ENCODE data around the gene GTF2I. TPM values are rescaled to one million over a fixed set of nuclear protein-coding genes. Genes with fewer than 3 reads are reported as not detected.
A peak's percentile ranks its signal among the peaks of the same experiment; 100 is the strongest.
"Not testable (repeated sequence)": the region's sequence is repeated elsewhere in the genome, so short reads cannot be mapped to it uniquely, and the experiment has no call there.

GTF2I gene
- total RNA-seq, 1 donor from 2014 or later, result 168 TPM

GRCh38 chr7:74633451-74633921 lies 24.0 kb upstream of the GTF2I start:
- Histone ChIP-seq H3K27ac (ENCODE audit: low read depth, low read length) (no peak overlapping the region), H3K4me2 (ENCODE audit: low read length) (no peak overlapping the region), H2AFZ (ENCODE audit: low read depth, low read length) (no peak overlapping the region), H3K4me1 (ENCODE audit: insufficient read depth, low read length) (peaks cover 9% of the 10 kb centered on the region), H3K79me2 (ENCODE audit: insufficient read depth, low read length) (no peaks in the 10 kb centered on the region), H3K9ac (ENCODE audit: low read length) (no peak overlapping the region), H3K4me3 (ENCODE audit: insufficient read depth, low read depth, low read length) (no peak overlapping the region), H3K9me3 (ENCODE audit: insufficient read depth, low read depth, low read length) (no peaks in the 10 kb centered on the region), H3K36me3 (ENCODE audit: insufficient read depth, low read length) (no peaks in the 10 kb centered on the region), H4K20me1 (ENCODE audit: insufficient read depth, low read length) (no peaks in the 10 kb centered on the region), H3K27me3 (ENCODE audit: insufficient read depth, low read length) (no peaks in the 10 kb centered on the region)
- Mint-ChIP-seq H3K4me1 (ENCODE audit: low read depth, unreplicated experiment) (peaks cover 11% of the 10 kb centered on the region), H3K27me3 (ENCODE audit: low read depth, unreplicated experiment) (peaks cover 2% of the 10 kb centered on the region), H3K36me3 (ENCODE audit: low read depth, unreplicated experiment) (no peaks in the 10 kb centered on the region), H3K4me3 (ENCODE audit: unreplicated experiment) (no peak overlapping the region), H3K27ac (ENCODE audit: unreplicated experiment) (no peak overlapping the region), H3K9me3 (ENCODE audit: unreplicated experiment) (no peaks in the 10 kb centered on the region)
- no peak for DNase-seq (ENCODE audit: low read depth)
- TF ChIP-seq CTCF (IDR thresholded peaks at IDR 0.05; ENCODE audit: insufficient read depth, low read depth, low read length) (no peak), EZH2 (IDR thresholded peaks at IDR 0.05; ENCODE audit: insufficient read depth, low read length) (no peak)
- no peak for FAIRE-seq

GRCh38 chr7:74637745-74638144 lies 19.8 kb upstream of the GTF2I start:
- Histone ChIP-seq H3K4me1 (ENCODE audit: insufficient read depth, low read length) (peaks cover 9% of the 10 kb centered on the region), H3K4me3 (ENCODE audit: insufficient read depth, low read depth, low read length) (no peak overlapping the region), H3K9ac (ENCODE audit: low read length) (no peak overlapping the region), H3K9me3 (ENCODE audit: insufficient read depth, low read depth, low read length) (no peaks in the 10 kb centered on the region), H3K27ac (ENCODE audit: low read depth, low read length) (no peak overlapping the region), H3K4me2 (ENCODE audit: low read length) (no peak overlapping the region), H2AFZ (ENCODE audit: low read depth, low read length) (no peak overlapping the region), H3K36me3 (ENCODE audit: insufficient read depth, low read length) (no peaks in the 10 kb centered on the region), H4K20me1 (ENCODE audit: insufficient read depth, low read length) (no peaks in the 10 kb centered on the region), H3K79me2 (ENCODE audit: insufficient read depth, low read length) (no peaks in the 10 kb centered on the region), H3K27me3 (ENCODE audit: insufficient read depth, low read length) (no peaks in the 10 kb centered on the region)
- no peaks in the 10 kb centered on the region for H3K36me3 Mint-ChIP-seq (ENCODE audit: low read depth, unreplicated experiment)
- H3K4me1 Mint-ChIP-seq (ENCODE audit: low read depth, unreplicated experiment), result peaks cover 11% of the 10 kb centered on the region
- DNase-seq (ENCODE audit: low read depth) (no peak), FAIRE-seq (no peak)
- H3K27me3 Mint-ChIP-seq (ENCODE audit: low read depth, unreplicated experiment), result no peaks in the 10 kb centered on the region
- no peak overlapping the region for H3K4me3 Mint-ChIP-seq (ENCODE audit: unreplicated experiment)
- H3K9me3 Mint-ChIP-seq (ENCODE audit: unreplicated experiment), result no peaks in the 10 kb centered on the region
- TF ChIP-seq EZH2 (IDR thresholded peaks at IDR 0.05; ENCODE audit: insufficient read depth, low read length) (no peak), CTCF (IDR thresholded peaks at IDR 0.05; ENCODE audit: insufficient read depth, low read depth, low read length) (no peak)
- no peak overlapping the region for H3K27ac Mint-ChIP-seq (ENCODE audit: unreplicated experiment)

- not testable (repeated sequence) for H3K9ac ChIP-seq (ENCODE audit: low read length); H3K79me2 ChIP-seq (ENCODE audit: insufficient read depth, low read length); H3K27me3 Mint-ChIP-seq (ENCODE audit: low read depth, unreplicated experiment); FAIRE-seq; H3K27ac ChIP-seq (ENCODE audit: low read depth, low read length); H3K9me3 ChIP-seq (ENCODE audit: insufficient read depth, low read depth, low read length); H3K9me3 Mint-ChIP-seq (ENCODE audit: unreplicated experiment); H3K4me3 Mint-ChIP-seq (ENCODE audit: unreplicated experiment); H3K36me3 ChIP-seq (ENCODE audit: insufficient read depth, low read length); H4K20me1 ChIP-seq (ENCODE audit: insufficient read depth, low read length); H3K27me3 ChIP-seq (ENCODE audit: insufficient read depth, low read length); H3K36me3 Mint-ChIP-seq (ENCODE audit: low read depth, unreplicated experiment); H3K4me1 ChIP-seq (ENCODE audit: insufficient read depth, low read length); H3K27ac Mint-ChIP-seq (ENCODE audit: unreplicated experiment)
- Histone ChIP-seq H2AFZ (ENCODE audit: low read depth, low read length) (peak overlapping the region; percentile 29), H3K4me3 (ENCODE audit: insufficient read depth, low read depth, low read length) (peak overlapping the region; percentile 32), H3K4me2 (ENCODE audit: low read length) (peak overlapping the region; percentile 78)
- H3K4me1 Mint-ChIP-seq (ENCODE audit: low read depth, unreplicated experiment), result peaks cover 11% of the 10 kb centered on the region
- peak; percentile 72 for DNase-seq (ENCODE audit: low read depth)
Measured at GRCh38 chr7:74650055-74650454, 7.5 kb upstream of the GTF2I start.

GRCh38 chr7:74650493-74651132 lies 6.9 kb upstream of the GTF2I start:
- not testable (repeated sequence) for DNase-seq (ENCODE audit: low read depth); H2AFZ ChIP-seq (ENCODE audit: low read depth, low read length); H3K9ac ChIP-seq (ENCODE audit: low read length); H3K4me3 Mint-ChIP-seq (ENCODE audit: unreplicated experiment); H3K27ac Mint-ChIP-seq (ENCODE audit: unreplicated experiment); H4K20me1 ChIP-seq (ENCODE audit: insufficient read depth, low read length); H3K4me1 ChIP-seq (ENCODE audit: insufficient read depth, low read length); H3K9me3 Mint-ChIP-seq (ENCODE audit: unreplicated experiment); H3K4me3 ChIP-seq (ENCODE audit: insufficient read depth, low read depth, low read length); H3K36me3 Mint-ChIP-seq (ENCODE audit: low read depth, unreplicated experiment); H3K9me3 ChIP-seq (ENCODE audit: insufficient read depth, low read depth, low read length); FAIRE-seq; H3K36me3 ChIP-seq (ENCODE audit: insufficient read depth, low read length); H3K27ac ChIP-seq (ENCODE audit: low read depth, low read length); H3K27me3 ChIP-seq (ENCODE audit: insufficient read depth, low read length); H3K79me2 ChIP-seq (ENCODE audit: insufficient read depth, low read length); H3K27me3 Mint-ChIP-seq (ENCODE audit: low read depth, unreplicated experiment)
- peak overlapping the region; percentile 78 for H3K4me2 ChIP-seq (ENCODE audit: low read length)
- H3K4me1 Mint-ChIP-seq (ENCODE audit: low read depth, unreplicated experiment), result peaks cover 14% of the 10 kb centered on the region

GRCh38 chr7:74651133-74651504 lies 6.4 kb upstream of the GTF2I start:
- H3K4me1 ChIP-seq (ENCODE audit: insufficient read depth, low read length); H3K9me3 ChIP-seq (ENCODE audit: insufficient read depth, low read depth, low read length); H3K27ac Mint-ChIP-seq (ENCODE audit: unreplicated experiment); H3K27me3 ChIP-seq (ENCODE audit: insufficient read depth, low read length); FAIRE-seq; H3K36me3 ChIP-seq (ENCODE audit: insufficient read depth, low read length); H3K79me2 ChIP-seq (ENCODE audit: insufficient read depth, low read length); H4K20me1 ChIP-seq (ENCODE audit: insufficient read depth, low read length); H3K9me3 Mint-ChIP-seq (ENCODE audit: unreplicated experiment); DNase-seq (ENCODE audit: low read depth); H3K27ac ChIP-seq (ENCODE audit: low read depth, low read length); H3K36me3 Mint-ChIP-seq (ENCODE audit: low read depth, unreplicated experiment); H3K4me3 ChIP-seq (ENCODE audit: insufficient read depth, low read depth, low read length); H3K27me3 Mint-ChIP-seq (ENCODE audit: low read depth, unreplicated experiment); H2AFZ ChIP-seq (ENCODE audit: low read depth, low read length); H3K9ac ChIP-seq (ENCODE audit: low read length); H3K4me2 ChIP-seq (ENCODE audit: low read length): not testable (repeated sequence)
- Mint-ChIP-seq H3K4me3 (ENCODE audit: unreplicated experiment) (peak overlapping the region; percentile 34), H3K4me1 (ENCODE audit: low read depth, unreplicated experiment) (peaks cover 19% of the 10 kb centered on the region)
